NCI-H1105 treated with DMSO at 0.1 percent for 48 hours (cell line): ENCODE measurements around the gene SERPINB10.

Source experiments
- DNase-seq: peaks from one replicate; lab custom pipeline; 2025; lab: John Stamatoyannopoulos, UW

Gene SERPINB10

GRCh38 chr18:63949068-63949737, 41.4 kb downstream of the SERPINB10 start, which contains the start of gene HMSD:
TSS of gene HMSD (plus strand) at chr18:63949301. CDS start at chr18:63953456, 4,155 bp downstream.
- DNase-seq, result peak; percentile 92

GRCh38 chr18:63951302-63951705, 43.5 kb downstream of the SERPINB10 start:
- DNase-seq, result no peak

DNA sequence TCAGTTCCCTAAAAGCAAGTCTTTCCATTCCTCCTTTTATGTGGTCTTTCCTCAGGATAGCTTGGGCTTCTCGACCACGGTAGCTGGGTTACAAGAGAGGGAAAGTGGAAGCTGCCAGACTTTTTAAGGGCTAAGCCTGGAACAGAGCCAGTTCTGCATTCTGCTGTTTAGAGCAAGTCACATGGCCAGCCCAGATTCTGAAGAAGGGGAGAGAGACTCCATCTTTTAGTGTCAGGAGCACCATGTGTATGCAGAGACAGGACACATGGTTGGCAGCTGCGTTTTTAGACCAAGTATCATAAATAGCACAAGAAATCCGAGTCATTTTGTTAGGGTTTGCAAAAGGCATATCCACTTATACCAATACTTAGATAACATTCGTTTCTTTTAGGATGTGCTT, 46.1 kb downstream of the SERPINB10 start:
- DNase-seq, result peak; percentile 61

- no peak for DNase-seq
Observed at GRCh38 chr18:63956755-63957154, 49.0 kb downstream of the SERPINB10 start.

- no peak for DNase-seq
Observed at GRCh38 chr18:63960891-63961290, 53.1 kb downstream of the SERPINB10 start.

- DNase-seq, result no peak
Observed at GRCh38 chr18:63961435-63961980, 53.8 kb downstream of the SERPINB10 start.

DNA sequence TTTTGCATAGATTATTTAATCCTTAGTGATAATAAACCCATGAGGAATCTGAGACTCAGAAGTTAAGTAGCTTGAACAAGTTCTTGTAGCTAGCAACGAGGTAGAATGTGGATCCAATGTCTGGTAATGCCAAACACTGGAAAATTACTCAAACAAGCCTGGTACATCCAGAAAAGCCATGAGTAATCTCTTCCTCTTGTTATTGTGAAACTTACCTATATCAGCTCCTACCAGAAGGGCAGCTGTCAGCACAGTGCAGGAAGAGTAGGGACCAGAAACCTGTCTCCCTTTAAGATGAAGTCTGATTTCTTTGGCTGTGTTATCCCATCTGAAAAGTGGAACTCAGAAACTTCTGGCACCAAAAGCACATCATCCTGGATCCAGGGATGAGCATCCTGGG, 54.4 kb downstream of the SERPINB10 start:
- no peak for DNase-seq

DNA sequence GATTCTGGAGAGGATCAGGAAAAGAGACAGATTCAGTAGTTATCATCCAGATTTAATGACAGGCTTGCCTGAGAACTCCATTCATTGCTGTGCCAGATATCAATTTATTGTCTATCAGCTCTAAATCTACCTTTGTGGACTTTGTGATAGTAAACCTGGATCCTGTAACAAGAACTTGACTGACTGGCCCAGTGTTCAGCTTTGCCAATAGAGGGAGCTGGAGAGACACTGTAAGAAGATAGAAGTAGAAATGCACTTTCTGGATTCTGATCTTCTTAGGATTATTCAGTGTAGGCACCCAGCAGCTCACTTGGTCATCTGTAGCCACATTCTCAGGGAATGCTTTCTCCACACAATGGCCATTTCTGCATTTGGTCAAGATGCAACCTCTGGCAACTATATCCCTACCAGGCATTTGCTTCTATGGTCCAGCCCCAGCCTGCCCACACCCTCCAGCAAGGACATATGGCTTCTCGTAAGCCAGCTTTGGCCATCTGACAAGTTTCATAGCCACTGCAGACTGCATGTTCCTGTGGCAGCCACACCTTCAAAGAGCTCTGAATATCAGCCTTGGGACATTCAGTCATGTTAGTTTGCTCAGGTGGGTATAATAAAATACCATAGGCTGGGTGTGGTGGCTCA, 56.0 kb downstream of the SERPINB10 start:
- peak; percentile 54 for DNase-seq

GRCh38 chr18:63964908-63965307, 57.1 kb downstream of the SERPINB10 start:
- no peak for DNase-seq

DNA sequence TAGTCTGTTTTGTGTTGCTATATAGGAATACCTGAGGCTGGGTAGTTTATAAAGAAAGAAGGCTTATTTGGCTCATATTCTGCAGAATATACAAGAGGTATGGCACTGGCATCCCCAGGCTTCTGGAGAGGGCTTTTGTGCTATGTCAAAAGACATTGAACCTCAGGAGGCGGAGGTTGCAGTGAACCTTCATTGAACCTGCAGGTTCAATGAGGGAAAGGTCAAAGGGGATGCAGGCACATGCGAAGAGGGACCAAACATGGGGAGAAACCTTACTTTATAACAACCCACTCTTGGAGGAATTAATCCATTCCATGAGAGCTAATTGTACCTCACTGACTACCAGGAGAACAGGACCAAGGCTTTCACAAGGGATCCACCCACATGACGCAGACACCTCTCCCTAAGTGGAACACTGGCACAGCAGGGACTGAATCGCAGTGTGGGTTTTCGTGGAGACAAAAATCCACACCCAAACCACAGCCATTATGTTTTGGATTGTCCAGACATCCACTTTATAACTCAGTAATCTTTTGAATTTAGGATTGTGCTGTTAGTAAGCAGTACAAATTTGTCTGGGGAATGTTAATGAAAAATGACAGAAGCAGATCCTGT, 58.1 kb downstream of the SERPINB10 start:
- no peak for DNase-seq

DNA sequence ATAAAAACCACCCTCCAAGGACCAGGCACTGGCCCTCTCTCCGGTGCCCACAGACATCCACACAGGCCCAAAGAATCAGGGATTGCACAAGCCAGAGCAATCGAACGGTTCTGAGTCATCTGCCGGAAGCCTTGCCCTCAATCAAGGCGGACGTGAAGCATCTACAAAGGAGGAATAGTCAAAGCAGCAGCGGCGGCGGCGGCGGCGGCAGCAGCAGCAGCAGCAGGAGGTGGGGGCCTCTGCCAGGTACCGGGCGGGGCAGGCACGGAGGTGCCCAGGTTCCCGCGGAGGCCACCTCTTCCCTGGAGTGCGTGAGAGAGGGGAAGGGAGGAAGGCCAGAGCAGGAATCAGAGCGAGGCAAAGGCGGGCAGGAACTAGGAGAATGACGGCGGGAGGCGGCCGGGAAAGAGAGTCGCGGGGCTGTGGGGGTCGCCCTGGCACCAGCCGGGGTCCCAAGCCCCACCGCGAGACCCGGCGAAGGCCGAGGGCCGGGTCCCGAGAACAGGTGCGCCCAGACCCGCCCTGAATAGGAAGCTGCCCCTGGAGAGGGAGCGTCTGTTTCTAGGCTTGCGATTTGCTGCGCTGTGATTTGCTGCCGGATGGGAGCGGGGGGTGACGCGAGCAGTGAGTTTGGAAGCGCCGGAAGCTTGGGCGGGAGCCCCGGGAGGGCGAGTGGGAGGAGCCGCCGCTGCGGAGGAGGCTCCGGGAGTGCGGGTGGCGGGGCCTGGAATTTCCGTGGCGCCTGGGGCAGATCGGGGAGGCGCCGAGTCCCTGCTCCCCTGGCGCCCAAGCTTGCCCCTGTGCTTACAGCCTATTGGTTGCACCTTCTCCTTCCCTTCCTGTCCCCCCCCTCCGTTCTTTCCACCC, 62.4 kb downstream of the SERPINB10 start, which contains the start of gene SERPINB8:
Gene SERPINB8 (plus strand): TSS at position 140 of the 867 bp plus-strand sequence. CDS start 8,228 bp downstream, outside the sequence.
- DNase-seq, result peak; percentile 95

GRCh38 chr18:63970809-63971205, 63.0 kb downstream of the SERPINB10 start:
- DNase-seq, result no peak

DNA sequence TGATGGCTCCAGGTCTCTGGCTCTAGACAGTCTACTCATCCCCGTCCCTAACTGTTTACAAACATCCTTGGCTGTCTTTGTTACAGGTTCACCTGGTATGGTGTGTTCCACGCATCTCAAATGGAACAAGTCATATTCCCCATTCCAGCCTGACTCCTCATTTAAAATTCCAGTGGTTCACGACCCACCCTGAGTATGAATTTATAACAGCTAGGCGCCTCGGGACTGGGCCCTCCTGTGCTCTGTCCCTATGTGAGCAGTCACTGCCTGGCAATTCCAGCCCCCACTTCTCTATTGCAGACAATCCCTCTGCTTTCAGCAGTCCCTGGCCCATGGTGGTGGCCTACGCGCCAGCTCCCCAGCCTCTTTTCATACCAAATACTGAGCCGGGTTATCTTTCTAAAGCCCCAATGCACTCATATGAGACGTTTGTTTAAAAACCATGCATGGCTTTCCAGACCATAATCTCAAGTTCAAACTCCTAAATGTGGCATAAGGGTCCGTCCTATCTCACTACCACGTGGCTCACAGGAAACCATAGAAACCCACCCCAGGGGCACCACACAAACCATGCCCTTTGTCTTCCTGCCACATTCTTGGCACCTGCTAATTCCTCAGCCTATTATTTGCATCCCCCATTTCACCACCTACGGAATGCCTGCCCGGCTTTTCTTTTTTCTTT, 63.7 kb downstream of the SERPINB10 start:
- DNase-seq, result no peak

DNA sequence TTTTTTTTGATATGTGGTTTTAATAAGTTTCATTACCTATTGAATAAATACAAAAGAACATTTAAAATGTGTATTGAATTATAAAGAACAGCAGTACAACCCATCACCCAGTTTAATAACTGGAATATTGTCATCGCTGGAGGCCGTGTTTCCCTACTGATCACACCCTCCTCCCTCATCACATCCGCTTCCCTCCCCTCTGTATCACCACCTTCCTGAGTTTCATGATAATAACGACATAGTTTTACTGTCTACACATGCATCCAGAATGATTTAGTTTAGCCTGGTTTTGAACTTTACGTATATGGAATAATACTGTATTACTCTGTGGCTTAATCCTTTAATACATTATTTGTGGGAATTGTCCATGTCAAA, 64.2 kb downstream of the SERPINB10 start:
- DNase-seq, result no peak

DNA sequence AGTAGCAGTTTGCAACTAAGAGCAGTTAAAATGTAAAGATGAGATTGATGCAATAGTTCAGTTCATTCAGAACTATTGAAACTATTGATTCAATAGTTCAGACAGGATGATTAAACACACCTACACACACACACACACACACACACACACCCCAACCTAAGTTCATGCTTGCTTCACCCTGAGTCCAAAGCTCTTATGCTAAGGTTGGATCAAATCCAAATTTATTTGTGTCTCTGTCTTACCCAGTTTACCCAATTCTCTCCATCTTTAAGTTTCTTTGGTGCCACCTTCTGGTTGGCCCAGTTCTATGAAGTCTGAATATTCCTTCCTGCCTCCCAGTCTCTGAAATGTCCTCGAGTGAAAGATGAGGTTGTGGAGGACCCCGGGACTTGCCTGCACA, 67.2 kb downstream of the SERPINB10 start:
- peak; percentile 10 for DNase-seq

GRCh38 chr18:63975628-63976027, 67.9 kb downstream of the SERPINB10 start:
- no peak for DNase-seq

- no peak for DNase-seq
Observed at GRCh38 chr18:63977040-63977439, 69.3 kb downstream of the SERPINB10 start.

- DNase-seq, result peak; percentile 55
Observed at GRCh38 chr18:63979409-63979920, 71.7 kb downstream of the SERPINB10 start.

- DNase-seq, result no peak
Observed at GRCh38 chr18:63980027-63980426, 72.3 kb downstream of the SERPINB10 start.

GRCh38 chr18:63980896-63981460, 73.2 kb downstream of the SERPINB10 start:
- no peak for DNase-seq

- no peak for DNase-seq
Observed at GRCh38 chr18:63981719-63982118, 74.0 kb downstream of the SERPINB10 start.
